Nucleus accumbens (tissue), 56 donors: ENCODE results near the gene BDKRB1.

ENCODE experiments used
- DNase-seq, 56 donors: peaks; one replicate each; lab custom pipeline; 2025; lab: John Stamatoyannopoulos, UW

The BDKRB1 gene

DNA sequence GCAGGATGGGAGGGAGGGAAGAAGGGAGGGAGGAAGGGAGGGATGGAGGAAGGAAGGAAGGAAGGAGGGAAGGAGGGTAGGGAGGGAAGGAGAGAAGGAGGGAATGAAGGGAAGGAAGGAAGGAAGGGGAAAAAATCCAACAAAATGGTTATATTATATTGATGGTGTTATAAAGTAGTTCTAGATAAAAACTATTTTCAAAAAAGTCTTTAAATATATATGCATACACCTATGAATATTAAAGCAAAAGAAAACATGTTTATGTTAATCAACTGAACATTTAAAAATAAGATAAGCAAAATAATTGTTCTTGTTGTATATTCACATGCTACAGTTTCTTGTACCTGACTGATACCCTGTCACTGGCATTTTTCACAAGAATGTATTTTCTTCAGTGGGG lies 1.9 kb downstream of the BDKRB1 start:
- DNase-seq = no peak

GRCh38 chr14:96260341-96260821 lies 4.4 kb downstream of the BDKRB1 start:
- no peak for DNase-seq

- DNase-seq = no peak
These were observed 5.0 kb downstream of the BDKRB1 start for GRCh38 chr14:96261053-96261452.

DNA sequence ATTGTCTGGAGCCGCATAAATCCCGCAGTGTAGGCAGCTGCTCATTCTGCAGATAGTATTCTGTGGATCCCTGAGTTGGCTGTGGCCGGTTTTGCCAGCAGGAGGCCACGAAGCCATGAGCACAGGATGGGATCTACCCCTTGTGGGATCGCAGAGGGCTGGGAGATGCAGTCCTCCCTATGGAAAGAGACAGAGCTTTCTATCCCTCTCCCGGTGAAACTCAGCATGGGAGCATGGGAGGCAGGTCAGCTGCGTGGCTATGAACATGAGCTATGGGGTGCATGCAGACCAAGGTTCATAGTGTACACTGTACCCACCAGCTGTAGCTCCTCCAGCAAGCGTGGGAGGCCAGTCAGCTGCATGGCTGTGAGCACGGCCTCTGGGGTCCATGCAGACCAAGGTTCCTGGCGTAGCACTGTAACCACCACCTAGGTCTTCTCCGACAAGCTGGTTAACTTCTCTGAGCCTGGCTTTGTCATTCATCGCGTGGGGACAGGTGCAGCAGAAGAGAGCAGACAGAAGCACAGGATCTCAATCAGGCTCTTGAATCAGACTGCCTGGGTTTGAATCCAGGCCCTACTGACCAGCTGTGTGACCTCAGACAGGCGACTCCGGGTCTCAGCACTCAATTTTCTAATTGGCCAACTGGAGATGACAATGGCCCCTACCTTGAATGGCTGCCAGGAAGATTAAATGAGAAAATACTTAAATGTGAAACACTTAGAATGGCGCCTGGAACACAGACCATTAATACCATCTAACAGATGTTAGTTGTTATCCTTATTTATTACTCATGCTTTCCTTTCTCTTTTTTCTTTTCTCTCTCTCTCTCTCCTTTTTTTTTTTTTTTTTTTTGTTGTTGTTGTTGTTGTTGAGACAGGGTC lies 6.0 kb downstream of the BDKRB1 start:
- DNase-seq = no peak

DNA sequence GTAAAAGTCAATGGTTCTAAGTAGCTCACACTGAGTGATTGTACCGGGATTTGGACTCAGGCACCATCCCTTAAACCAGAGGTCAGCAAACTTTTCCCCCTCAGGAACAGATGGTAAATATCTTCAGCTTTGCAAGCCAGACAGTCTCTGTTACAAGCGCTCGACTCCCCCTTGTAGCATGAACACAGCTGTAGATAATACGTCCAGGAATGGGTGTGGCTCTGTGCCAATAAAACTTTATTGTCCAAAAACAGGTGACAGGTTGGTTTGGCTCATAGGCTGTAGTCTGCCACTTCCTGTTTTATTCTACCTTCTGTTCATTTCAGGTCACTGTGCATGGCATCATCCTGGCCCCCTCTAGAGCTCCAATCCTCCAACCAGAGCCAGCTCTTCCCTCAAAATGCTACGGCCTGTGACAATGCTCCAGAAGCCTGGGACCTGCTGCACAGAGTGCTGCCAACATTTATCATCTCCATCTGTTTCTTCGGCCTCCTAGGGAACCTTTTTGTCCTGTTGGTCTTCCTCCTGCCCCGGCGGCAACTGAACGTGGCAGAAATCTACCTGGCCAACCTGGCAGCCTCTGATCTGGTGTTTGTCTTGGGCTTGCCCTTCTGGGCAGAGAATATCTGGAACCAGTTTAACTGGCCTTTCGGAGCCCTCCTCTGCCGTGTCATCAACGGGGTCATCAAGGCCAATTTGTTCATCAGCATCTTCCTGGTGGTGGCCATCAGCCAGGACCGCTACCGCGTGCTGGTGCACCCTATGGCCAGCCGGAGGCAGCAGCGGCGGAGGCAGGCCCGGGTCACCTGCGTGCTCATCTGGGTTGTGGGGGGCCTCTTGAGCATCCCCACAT lies 7.6 kb downstream of the BDKRB1 start:
- no peak for DNase-seq

DNA sequence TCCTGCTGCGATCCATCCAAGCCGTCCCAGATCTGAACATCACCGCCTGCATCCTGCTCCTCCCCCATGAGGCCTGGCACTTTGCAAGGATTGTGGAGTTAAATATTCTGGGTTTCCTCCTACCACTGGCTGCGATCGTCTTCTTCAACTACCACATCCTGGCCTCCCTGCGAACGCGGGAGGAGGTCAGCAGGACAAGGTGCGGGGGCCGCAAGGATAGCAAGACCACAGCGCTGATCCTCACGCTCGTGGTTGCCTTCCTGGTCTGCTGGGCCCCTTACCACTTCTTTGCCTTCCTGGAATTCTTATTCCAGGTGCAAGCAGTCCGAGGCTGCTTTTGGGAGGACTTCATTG lies 8.2 kb downstream of the BDKRB1 start:
- no peak for DNase-seq

GRCh38 chr14:96264853-96265252 lies 8.8 kb downstream of the BDKRB1 start:
- no peak for DNase-seq

DNA sequence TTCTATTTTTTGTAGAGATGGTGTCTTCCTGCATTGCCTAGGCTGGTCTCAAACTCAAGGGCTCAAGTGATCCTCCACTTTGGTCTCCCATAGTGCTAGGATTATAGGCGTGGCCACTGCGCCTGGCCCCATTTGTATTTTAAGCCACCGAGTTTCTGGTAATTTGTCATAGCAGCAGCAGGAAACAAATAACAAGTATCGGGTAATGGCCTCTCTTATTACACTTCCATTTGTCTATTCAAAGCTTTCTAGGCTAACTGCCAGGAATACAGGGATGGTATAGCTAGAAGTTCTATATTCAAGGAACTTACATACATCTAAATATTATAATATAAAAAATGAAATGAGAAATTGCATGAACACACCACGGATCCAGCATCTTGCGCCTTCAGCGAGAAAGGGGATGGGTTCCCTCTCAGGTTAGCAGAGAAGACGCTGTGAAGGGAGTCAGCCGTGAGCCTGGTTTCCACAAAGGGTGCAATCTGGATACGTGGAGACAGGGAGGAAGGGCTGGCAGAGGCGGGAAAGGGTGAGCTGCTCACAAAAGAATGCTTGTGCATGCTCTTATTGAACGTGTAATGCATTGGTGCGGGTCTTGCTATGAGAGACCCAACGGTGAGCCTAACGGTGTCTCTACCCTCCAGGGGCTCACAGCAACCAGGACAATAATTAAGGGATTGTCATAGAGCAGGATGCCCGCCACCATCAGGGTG lies 9.5 kb downstream of the BDKRB1 start:
- no peak for DNase-seq

DNA sequence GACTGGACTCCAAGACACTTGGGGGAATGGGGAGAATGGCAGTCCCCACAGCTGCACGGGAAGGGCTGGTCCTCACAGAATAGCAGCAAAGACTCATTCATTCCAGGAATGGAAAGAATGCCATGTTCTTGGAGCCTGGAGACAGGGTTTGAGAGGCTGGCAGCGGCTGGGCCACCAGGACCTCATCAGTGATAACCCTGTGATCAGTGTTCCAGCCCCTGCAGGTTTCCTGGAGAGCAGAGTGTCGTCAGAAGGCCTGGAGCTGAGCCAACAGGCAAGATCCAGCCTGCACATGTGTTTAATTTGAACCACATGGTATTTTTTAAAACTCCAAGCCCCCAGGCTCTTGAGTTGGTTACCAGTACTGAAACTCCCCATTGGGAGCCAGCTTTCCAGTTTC lies 11.3 kb downstream of the BDKRB1 start:
- DNase-seq = no peak

GRCh38 chr14:96267916-96268315 lies 11.9 kb downstream of the BDKRB1 start:
- no peak for DNase-seq

DNA sequence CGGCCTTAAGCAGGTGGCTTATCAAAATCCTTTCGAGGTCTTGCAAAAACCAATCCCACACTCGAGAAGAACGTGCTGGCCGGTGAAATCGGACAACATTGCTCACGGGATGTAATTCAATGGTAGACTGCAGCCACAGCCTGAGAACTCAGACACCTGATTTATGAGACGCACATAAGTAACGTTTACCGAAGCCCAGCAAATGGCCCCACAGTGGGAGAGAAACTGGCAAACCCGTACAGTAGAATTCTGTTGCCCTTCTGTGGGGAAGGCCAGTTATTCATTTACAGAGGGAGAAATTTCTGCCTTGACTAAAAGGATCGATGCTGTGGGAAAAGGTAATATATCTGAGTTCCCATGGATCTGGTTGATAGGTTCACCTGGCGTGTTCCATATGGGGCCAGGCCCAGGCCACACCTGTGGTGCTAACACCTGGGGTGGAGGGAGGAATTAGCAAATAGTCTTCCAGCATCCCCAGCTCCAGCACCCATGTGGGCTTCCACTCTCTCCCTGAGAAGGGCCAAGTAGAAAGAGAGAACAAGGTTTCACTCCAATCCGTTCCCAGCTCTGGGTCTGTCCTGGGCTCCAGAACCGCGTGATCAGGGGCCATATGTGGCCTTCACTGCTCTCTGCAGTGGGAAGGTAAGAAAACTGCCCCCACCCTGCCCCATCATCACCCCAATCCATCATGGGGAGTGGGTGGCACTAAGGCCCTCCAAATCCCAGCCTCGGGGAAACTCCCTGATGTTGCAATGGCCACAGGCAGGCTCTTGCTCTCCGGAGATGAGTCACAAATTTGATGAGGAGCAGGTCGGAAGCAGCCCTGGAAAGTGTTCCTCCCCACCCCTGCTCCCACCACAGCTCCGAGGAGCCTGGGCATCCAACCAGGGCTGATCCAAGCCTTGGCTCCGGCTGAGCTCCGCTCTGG lies 12.7 kb downstream of the BDKRB1 start:
- no peak for DNase-seq

GRCh38 chr14:96269359-96269710 lies 13.3 kb downstream of the BDKRB1 start:
- DNase-seq = no peak

- no peak for DNase-seq
These were observed 14.8 kb downstream of the BDKRB1 start for GRCh38 chr14:96270565-96271420.

GRCh38 chr14:96271421-96271762 lies 15.4 kb downstream of the BDKRB1 start:
- no peak for DNase-seq

GRCh38 chr14:96272777-96273473 lies 16.9 kb downstream of the BDKRB1 start:
- no peak for DNase-seq

- no peak for DNase-seq
These were observed 17.6 kb downstream of the BDKRB1 start for GRCh38 chr14:96273629-96274028.

DNA sequence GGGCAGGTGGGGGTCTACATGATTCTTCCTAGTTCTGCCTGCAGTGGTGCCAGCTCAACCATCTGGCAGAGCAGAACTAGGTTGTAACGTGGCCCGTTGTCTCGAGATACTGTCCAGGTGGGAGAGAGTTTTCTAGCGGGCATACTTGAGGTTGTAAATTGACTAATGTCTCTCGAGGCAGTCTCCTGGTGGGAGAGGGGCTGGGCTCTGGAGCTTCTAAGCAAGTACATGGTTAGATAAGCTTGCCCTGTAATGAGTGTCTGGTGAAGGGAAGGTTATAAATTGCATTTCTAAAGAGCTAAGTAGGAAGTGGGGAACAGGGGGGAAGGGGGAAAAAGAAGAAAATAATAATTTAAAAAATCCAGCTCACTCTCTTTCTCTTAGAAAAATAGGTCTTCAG lies 18.1 kb downstream of the BDKRB1 start:
- DNase-seq = peak in 1 of 56 donors; percentile 8

DNA sequence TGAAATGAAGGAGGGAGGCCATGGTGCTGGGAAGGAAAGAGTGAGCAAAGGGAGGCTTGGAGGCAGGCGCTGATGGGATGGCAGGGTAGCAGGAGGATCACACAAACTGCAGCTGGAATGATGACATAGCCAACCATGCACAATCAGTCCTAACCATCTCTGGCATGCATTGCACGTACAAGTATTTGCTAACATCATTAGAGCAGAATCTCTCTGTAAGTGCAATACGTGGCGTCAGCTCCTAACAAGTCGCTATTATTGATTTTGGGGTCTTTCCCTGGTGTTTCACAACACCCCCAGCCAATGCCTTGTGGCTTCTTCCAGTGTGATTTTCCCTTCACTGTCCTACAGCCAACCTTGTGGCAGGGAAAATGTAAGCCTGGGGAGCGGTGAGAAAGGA lies 18.5 kb downstream of the BDKRB1 start:
- peak in 39 of 56 donors; percentile 5 to 66 (median 33) for DNase-seq
